ENCODE data around the gene ATP5PO.

- TF ChIP-seq POLR2A (IDR thresholded peaks at IDR 0.05) (no peak), CTCF (IDR thresholded peaks at IDR 0.05) (no peak), POLR2AphosphoS5 (IDR thresholded peaks at IDR 0.05) (no peak), EP300 (IDR thresholded peaks at IDR 0.05) (no peak)
These were observed 17.1 kb upstream of the ATP5PO start for GRCh38 chr21:33932731-33933130.
